ENCODE results near the gene TRAM2. TPM values are rescaled to one million over a fixed set of nuclear protein-coding genes. Genes with fewer than 3 reads are reported as not detected.
A peak's percentile ranks its signal among the peaks of the same experiment; 100 is the strongest.

Gene TRAM2
- total and polyA plus RNA-seq, 4 experiments from 2014 or later = 2.7 to 11.3 (median 7.5) TPM

DNA sequence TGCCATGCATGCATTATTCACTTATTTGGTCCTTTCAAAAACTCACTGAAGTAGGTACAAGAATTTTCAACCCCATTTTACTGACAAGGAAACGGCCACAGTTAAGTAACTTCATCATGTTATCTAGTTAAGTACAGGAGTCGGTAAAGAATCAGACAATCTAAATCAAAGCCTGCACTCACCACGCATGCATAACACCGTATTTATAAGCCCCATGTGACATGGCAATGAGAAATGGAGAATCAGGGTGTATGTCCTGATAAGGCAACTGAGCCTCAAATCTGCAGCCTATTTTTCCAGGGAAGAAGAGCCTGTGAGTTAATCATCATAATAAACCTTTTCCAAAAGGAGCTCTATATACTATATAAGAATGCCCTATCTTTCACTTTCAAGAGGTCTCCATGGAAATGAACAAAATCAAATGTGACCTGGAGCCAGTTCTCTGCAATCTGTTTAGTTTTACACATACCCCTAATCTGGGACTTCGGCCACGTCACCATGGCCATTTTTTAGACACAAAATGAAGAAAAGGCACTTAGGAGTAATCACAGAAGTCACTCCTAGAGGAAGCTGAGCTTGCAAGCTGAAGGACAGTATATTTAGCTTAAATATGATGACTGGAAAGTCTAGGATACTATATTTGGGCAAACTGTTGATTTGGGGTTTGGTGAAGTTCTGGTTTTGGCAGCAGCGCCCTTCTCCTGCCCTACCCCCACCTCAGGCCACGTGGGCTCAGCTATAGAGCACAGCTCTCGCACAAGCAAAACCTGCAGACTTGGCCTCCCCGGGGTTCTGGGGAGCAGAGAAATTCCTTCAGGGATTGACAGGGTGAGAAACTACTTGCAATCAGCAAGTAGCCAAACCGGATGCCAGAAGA is 19.2 kb downstream of the TRAM2 start:
- no peak overlapping the region for H3K4me3 Mint-ChIP-seq
- H3K9me3 Mint-ChIP-seq = no peaks in the 10 kb centered on the region
- POLR2A ChIA-PET (ENCODE audit: partially characterized antibody) = no interaction called here
- no peaks in the 10 kb centered on the region for H3K27me3 Mint-ChIP-seq
- CTCF ChIA-PET (ENCODE audit: partially characterized antibody) = no interaction called here
- H3K36me3 Mint-ChIP-seq = peaks cover 4 to 7% of the 10 kb centered on the region in 2 donors
- H3K4me3 ChIP-seq (ENCODE audit: low read length in 2 of 2) = no peak overlapping the region
- H3K36me3 ChIP-seq (ENCODE audit: insufficient read depth, low read length) = no peaks in the 10 kb centered on the region
- no peaks in the 10 kb centered on the region for H3K4me1 ChIP-seq (ENCODE audit: insufficient read depth, low read length)
- H3K27ac ChIP-seq (ENCODE audit: low read depth, low read length) = no peak overlapping the region
- H3K9me3 ChIP-seq (ENCODE audit: control insufficient read depth in 1 of 2, low read length in 2 of 2) = no peaks in the 10 kb centered on the region
- no peaks in the 10 kb centered on the region for H3K27me3 ChIP-seq (ENCODE audit: insufficient read depth, low read length)
- no peak for DNase-seq
- peaks cover 13 to 20% (median 16%) of the 10 kb centered on the region in 4 donors for H3K4me1 Mint-ChIP-seq
- H3K27ac Mint-ChIP-seq = no peak overlapping the region
- intact Hi-C loops (cut with micrococcal nuclease) = no loop called here

DNA sequence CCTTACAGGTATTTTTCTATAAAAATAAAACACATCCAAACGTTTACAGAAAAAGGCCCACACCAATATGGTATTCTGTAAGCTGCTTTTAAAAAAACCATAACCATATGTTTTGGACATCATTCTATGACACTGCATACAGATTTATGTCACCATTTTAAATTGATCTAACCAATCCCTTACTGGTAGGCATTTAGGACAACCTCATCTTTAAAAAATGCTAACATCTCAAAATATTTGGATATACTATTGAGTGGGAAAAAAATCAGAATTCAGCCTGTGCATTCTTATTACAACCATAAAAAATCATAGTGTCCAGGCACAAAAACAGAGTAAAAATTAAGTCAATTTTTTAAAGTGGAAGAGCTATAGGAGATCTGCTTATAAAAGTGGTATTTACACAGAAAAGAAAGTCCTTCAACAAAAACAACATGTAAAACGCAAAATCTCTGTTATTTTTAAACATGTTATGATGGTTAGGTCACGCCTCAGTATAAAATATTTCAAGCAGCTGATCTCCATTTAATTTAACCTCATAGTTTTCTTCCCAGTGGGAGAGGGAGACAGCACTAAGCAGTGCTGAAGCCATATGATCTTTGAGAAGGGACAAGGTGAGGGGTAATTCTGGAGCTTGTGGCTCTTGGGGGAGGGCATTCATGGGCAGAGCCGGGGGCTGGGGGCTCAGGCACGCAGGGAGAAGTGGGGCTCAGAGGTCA is 21.2 kb downstream of the TRAM2 start:
- no peak overlapping the region for H3K4me3 ChIP-seq (ENCODE audit: low read length in 2 of 2)
- ChIA-PET POLR2A (ENCODE audit: partially characterized antibody) (interaction anchor here (0.6 kb wide), 1 partner anchor 454 kb away, joined by 4 read pairs; no protein-coding TSS in a partner anchor), CTCF (ENCODE audit: partially characterized antibody) (interaction anchor here (0.7 to 1.7 kb wide), 3 partner anchors 13 to 1171 kb away, joined by 3 to 4 read pairs (median 3); no protein-coding TSS in a partner anchor)
- H3K27me3 ChIP-seq (ENCODE audit: insufficient read depth, low read length) = no peaks in the 10 kb centered on the region
- no peaks in the 10 kb centered on the region for H3K9me3 ChIP-seq (ENCODE audit: control insufficient read depth in 1 of 2, low read length in 2 of 2)
- Mint-ChIP-seq H3K4me1 (peaks cover 12 to 34% (median 23%) of the 10 kb centered on the region in 4 donors), H3K9me3 (no peaks in the 10 kb centered on the region), H3K36me3 (peaks cover 0 to 6% of the 10 kb centered on the region in 2 donors), H3K4me3 (no peak overlapping the region), H3K27ac (no peak overlapping the region), H3K27me3 (no peaks in the 10 kb centered on the region)
- no peak for DNase-seq
- no peak overlapping the region for H3K27ac ChIP-seq (ENCODE audit: low read depth, low read length)
- H3K4me1 ChIP-seq (ENCODE audit: insufficient read depth, low read length) = no peaks in the 10 kb centered on the region
- H3K36me3 ChIP-seq (ENCODE audit: insufficient read depth, low read length) = no peaks in the 10 kb centered on the region
- intact Hi-C loops (cut with micrococcal nuclease) = no loop called here

DNA sequence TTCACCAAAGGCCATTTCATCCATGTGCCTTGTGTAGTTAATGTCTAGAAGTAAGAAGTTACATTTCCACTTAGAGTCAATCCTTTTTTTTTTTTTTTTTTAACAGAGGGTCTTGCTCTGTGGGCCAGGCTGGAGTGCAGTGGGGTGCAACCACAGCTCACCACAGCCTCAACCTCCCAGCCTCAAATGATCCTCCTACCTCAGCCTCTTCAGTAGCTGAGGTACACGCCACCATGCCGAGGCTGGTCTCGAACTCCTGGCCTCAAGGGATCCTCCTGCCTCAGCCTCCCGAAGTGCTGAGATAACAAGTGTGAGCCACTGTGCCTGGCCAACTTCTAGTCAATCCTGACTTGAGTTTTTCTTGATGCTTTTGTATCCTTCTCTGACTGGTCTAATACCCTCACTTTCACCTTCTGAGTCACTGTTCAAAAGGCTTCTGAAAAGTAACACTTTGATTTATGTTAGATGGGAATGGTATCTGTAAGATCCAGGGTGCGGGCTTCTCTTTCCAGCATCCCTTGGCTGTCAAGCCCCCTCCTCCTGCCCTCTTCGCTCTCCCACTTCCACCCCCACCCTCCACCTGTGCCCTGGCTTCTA is 22.1 kb downstream of the TRAM2 start:
- peaks cover 12 to 36% (median 26%) of the 10 kb centered on the region in 4 donors for H3K4me1 Mint-ChIP-seq
- no peak for DNase-seq
- no peaks in the 10 kb centered on the region for H3K27me3 ChIP-seq (ENCODE audit: insufficient read depth, low read length)
- H3K27me3 Mint-ChIP-seq = no peaks in the 10 kb centered on the region
- POLR2A ChIA-PET (ENCODE audit: partially characterized antibody) = interaction anchor here (0.6 kb wide), 1 partner anchor 455 kb away, joined by 4 read pairs; no protein-coding TSS in a partner anchor
- no peaks in the 10 kb centered on the region for H3K9me3 ChIP-seq (ENCODE audit: control insufficient read depth in 1 of 2, low read length in 2 of 2)
- H3K36me3 Mint-ChIP-seq = peaks cover 4 to 5% of the 10 kb centered on the region in 2 donors
- H3K27ac Mint-ChIP-seq = no peak overlapping the region
- CTCF ChIA-PET (ENCODE audit: partially characterized antibody) = no interaction called here
- H3K4me1 ChIP-seq (ENCODE audit: insufficient read depth, low read length) = no peaks in the 10 kb centered on the region
- H3K4me3 Mint-ChIP-seq = no peak overlapping the region
- intact Hi-C loops (cut with micrococcal nuclease) = no loop called here
- no peak overlapping the region for H3K4me3 ChIP-seq (ENCODE audit: low read length in 2 of 2)
- no peak overlapping the region for H3K27ac ChIP-seq (ENCODE audit: low read depth, low read length)
- H3K9me3 Mint-ChIP-seq = no peaks in the 10 kb centered on the region
- H3K36me3 ChIP-seq (ENCODE audit: insufficient read depth, low read length) = no peaks in the 10 kb centered on the region

DNA sequence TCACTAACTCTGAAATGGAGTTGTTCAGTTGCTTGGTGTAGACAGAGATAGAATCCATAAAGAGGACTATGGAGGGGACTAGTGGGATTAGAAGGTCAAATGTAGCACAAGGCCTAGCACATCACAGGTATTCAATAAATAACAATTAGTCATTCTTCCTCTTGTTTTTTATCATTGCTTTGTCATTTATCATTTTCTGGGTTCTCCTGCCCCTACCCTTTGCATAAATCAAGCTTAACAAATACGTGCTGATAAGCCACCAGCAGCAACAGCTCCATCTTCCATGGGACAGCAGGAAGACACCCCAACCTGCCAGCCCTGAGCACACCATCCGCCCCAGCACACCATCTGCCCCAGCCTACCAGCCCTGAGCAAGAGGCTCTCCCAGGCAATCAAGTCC is 23.1 kb downstream of the TRAM2 start:
- no peak overlapping the region for H3K4me3 Mint-ChIP-seq
- H3K4me1 Mint-ChIP-seq = peaks cover 7 to 42% (median 31%) of the 10 kb centered on the region in 4 donors
- Histone ChIP-seq H3K4me3 (ENCODE audit: low read length in 2 of 2) (no peak overlapping the region), H3K4me1 (ENCODE audit: insufficient read depth, low read length) (no peaks in the 10 kb centered on the region), H3K36me3 (ENCODE audit: insufficient read depth, low read length) (no peaks in the 10 kb centered on the region), H3K27ac (ENCODE audit: low read depth, low read length) (no peak overlapping the region), H3K9me3 (ENCODE audit: control insufficient read depth in 1 of 2, low read length in 2 of 2) (no peaks in the 10 kb centered on the region), H3K27me3 (ENCODE audit: insufficient read depth, low read length) (no peaks in the 10 kb centered on the region)
- no peaks in the 10 kb centered on the region for H3K9me3 Mint-ChIP-seq
- no peak for DNase-seq
- POLR2A ChIA-PET (ENCODE audit: partially characterized antibody) = no interaction called here
- CTCF ChIA-PET (ENCODE audit: partially characterized antibody) = no interaction called here
- intact Hi-C loops (cut with micrococcal nuclease) = no loop called here
- H3K27me3 Mint-ChIP-seq = no peaks in the 10 kb centered on the region
- H3K36me3 Mint-ChIP-seq = peaks cover 6 to 11% of the 10 kb centered on the region in 2 donors
- H3K27ac Mint-ChIP-seq = peak overlapping the region in 1 of 7 donors; percentile 82

DNA sequence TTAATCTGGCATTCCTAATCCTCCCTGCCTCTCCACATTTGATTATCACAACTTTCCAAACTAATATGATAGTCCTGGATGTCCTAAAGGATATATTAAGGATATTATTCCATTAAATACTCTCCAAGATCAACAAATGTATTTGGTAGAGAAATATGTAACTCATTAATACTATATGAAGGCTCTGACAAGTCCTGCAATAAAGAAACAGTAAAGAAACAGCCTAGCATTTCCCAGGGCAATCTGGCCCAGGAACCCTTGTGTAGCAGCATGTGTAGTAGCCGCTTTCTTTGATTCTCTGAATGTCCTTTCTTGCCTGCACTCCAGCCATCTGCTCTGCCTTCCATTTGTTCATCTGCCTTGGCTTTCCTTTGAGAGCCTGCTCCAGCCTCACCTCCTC is 23.7 kb downstream of the TRAM2 start:
- Mint-ChIP-seq H3K27ac (peak overlapping the region in 1 of 7 donors; percentile 72), H3K4me1 (peaks cover 8 to 45% (median 33%) of the 10 kb centered on the region in 4 donors), H3K9me3 (no peaks in the 10 kb centered on the region), H3K27me3 (no peaks in the 10 kb centered on the region), H3K36me3 (peaks cover 6 to 16% of the 10 kb centered on the region in 2 donors), H3K4me3 (no peak overlapping the region)
- Histone ChIP-seq H3K4me3 (ENCODE audit: low read length in 2 of 2) (no peak overlapping the region), H3K27me3 (ENCODE audit: insufficient read depth, low read length) (no peaks in the 10 kb centered on the region), H3K27ac (ENCODE audit: low read depth, low read length) (no peak overlapping the region), H3K4me1 (ENCODE audit: insufficient read depth, low read length) (no peaks in the 10 kb centered on the region), H3K36me3 (ENCODE audit: insufficient read depth, low read length) (no peaks in the 10 kb centered on the region), H3K9me3 (ENCODE audit: control insufficient read depth in 1 of 2, low read length in 2 of 2) (no peaks in the 10 kb centered on the region)
- ChIA-PET POLR2A (ENCODE audit: partially characterized antibody) (no interaction called here), CTCF (ENCODE audit: partially characterized antibody) (no interaction called here)
- intact Hi-C loops (cut with micrococcal nuclease) = no loop called here
- no peak for DNase-seq

DNA sequence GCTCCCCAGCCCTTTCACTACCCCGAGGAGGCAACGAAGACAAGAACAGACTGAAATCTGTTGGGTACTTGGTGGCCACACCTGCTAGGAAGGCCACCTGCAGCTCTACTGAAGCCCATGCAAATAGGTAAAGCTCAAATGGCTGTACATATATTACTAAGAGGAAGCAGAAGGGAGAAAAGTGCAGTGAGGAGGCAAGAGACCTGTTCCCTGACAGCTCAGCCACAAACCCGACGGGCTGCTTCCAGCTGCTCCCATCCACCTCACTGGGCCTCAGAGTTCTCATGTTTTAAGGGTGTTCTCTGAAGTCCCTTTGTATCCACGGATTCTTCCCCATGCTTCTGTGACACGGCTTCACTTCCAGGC is 24.6 kb downstream of the TRAM2 start:
- POLR2A ChIA-PET (ENCODE audit: partially characterized antibody) = no interaction called here
- H3K27ac Mint-ChIP-seq = peak overlapping the region in 1 of 7 donors; percentile 53
- Histone ChIP-seq H3K4me1 (ENCODE audit: insufficient read depth, low read length) (no peaks in the 10 kb centered on the region), H3K27me3 (ENCODE audit: insufficient read depth, low read length) (no peaks in the 10 kb centered on the region), H3K27ac (ENCODE audit: low read depth, low read length) (no peak overlapping the region), H3K4me3 (ENCODE audit: low read length in 2 of 2) (no peak overlapping the region), H3K36me3 (ENCODE audit: insufficient read depth, low read length) (no peaks in the 10 kb centered on the region), H3K9me3 (ENCODE audit: control insufficient read depth in 1 of 2, low read length in 2 of 2) (no peaks in the 10 kb centered on the region)
- H3K9me3 Mint-ChIP-seq = no peaks in the 10 kb centered on the region
- no peaks in the 10 kb centered on the region for H3K27me3 Mint-ChIP-seq
- intact Hi-C loops (cut with micrococcal nuclease) = no loop called here
- peaks cover 6 to 18% of the 10 kb centered on the region in 2 donors for H3K36me3 Mint-ChIP-seq
- H3K4me3 Mint-ChIP-seq = no peak overlapping the region
- CTCF ChIA-PET (ENCODE audit: partially characterized antibody) = no interaction called here
- H3K4me1 Mint-ChIP-seq = peaks cover 10 to 43% (median 34%) of the 10 kb centered on the region in 4 donors
- DNase-seq = no peak

Measured in CD4-positive, alpha-beta memory T cell (primary cell).